RWPE2 (cell line): ENCODE measurements around the gene CHST4.
"Not testable (repeated sequence)": the region's sequence is repeated elsewhere in the genome, so short reads cannot be mapped to it uniquely, and the experiment has no call there.

Source experiments
- ATAC-seq: fragments of 200-7000 bp; cut with Tn5 transposase; 3 replicates; pipeline ENCODE4 v1.9.1; 2021; ENCODE audit warnings: low read depth
- DNase-seq: peaks from one replicate; pipeline ENCODE4 v3.0.0-alpha.2; 2020; ENCODE audit warnings: low spot score
- H3K27ac ChIP-seq: fragments of 450-650 bp; 2 replicates; pipeline ENCODE4 v1.5.1; 2017; ENCODE audit warnings: mild to moderate bottlenecking; ENCODE audit not compliant: poor library complexity, severe bottlenecking
- H3K27me3 ChIP-seq: fragments of 250-450 bp; sonication (Bioruptor Pico); 2 replicates; pipeline ENCODE4 v1.5.1; 2021; ENCODE audit warnings: mild to moderate bottlenecking, moderate library complexity; ENCODE audit not compliant: insufficient read depth, poor library complexity, severe bottlenecking
- H3K36me3 ChIP-seq: fragments of 250-450 bp; sonication (Bioruptor Pico); 2 replicates; pipeline ENCODE4 v1.5.1; 2020; ENCODE audit warnings: low read depth, mild to moderate bottlenecking, moderate library complexity
- H3K4me1 ChIP-seq: fragments of 250-450 bp; sonication (Bioruptor Pico); 2 replicates; pipeline ENCODE4 v1.5.1; 2021; ENCODE audit warnings: mild to moderate bottlenecking, moderate library complexity; ENCODE audit not compliant: insufficient read depth, poor library complexity, severe bottlenecking
- H3K4me3 ChIP-seq: fragments of 250-450 bp; sonication (Bioruptor Pico); 2 replicates; pipeline ENCODE4 v1.5.1; 2021; ENCODE audit warnings: mild to moderate bottlenecking, moderate library complexity; ENCODE audit not compliant: severe bottlenecking
- H3K9me3 ChIP-seq: fragments of 250-450 bp; sonication (Bioruptor Pico); 2 replicates; pipeline ENCODE4 v1.5.1; 2021; ENCODE audit warnings: mild to moderate bottlenecking, moderate library complexity; ENCODE audit not compliant: severe bottlenecking
- TF ChIP-seq, protein P1 (sequence below): fragments of 450-650 bp; IDR thresholded peaks from one replicate; pipeline ENCODE4 v1.5.1; 2017; ENCODE audit warnings: mild to moderate bottlenecking, moderate library complexity; ENCODE audit not compliant: poor library complexity, severe bottlenecking

The CHST4 gene

GRCh38 chr16:71559855-71560254 is 33.6 kb downstream of the CHST4 start:
- ATAC-seq (no peak), DNase-seq (no peak)
- TF ChIP-seq, protein P1, sequence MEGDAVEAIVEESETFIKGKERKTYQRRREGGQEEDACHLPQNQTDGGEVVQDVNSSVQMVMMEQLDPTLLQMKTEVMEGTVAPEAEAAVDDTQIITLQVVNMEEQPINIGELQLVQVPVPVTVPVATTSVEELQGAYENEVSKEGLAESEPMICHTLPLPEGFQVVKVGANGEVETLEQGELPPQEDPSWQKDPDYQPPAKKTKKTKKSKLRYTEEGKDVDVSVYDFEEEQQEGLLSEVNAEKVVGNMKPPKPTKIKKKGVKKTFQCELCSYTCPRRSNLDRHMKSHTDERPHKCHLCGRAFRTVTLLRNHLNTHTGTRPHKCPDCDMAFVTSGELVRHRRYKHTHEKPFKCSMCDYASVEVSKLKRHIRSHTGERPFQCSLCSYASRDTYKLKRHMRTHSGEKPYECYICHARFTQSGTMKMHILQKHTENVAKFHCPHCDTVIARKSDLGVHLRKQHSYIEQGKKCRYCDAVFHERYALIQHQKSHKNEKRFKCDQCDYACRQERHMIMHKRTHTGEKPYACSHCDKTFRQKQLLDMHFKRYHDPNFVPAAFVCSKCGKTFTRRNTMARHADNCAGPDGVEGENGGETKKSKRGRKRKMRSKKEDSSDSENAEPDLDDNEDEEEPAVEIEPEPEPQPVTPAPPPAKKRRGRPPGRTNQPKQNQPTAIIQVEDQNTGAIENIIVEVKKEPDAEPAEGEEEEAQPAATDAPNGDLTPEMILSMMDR, result no peak
- no peak overlapping the region for H3K4me3 ChIP-seq
- H3K27ac ChIP-seq, result no peak overlapping the region
- H3K27me3 ChIP-seq, result no peaks in the 10 kb centered on the region
- no peaks in the 10 kb centered on the region for H3K9me3 ChIP-seq
- H3K36me3 ChIP-seq, result no peaks in the 10 kb centered on the region
- H3K4me1 ChIP-seq, result no peaks in the 10 kb centered on the region

DNA sequence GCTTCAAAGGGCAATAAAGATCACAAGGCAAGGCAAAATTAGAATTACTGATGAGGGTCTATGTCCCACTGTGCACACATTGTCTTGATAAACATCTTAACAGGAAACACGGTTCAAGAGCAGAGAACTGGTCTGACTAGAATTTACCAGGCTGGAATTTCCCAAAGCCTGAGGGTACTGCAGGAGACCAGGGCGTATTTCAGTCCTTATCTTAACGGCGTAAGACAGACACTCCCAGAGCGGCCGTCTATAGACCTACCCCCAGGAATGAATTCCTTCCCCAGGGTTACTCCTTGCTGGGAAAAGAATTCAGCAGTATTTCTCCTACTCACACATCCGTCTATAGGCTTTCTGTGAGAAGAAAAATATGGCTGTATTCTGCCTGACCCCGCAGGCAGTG is 35.7 kb downstream of the CHST4 start:
- not testable (repeated sequence) for DNase-seq, H3K4me1 ChIP-seq, H3K9me3 ChIP-seq, H3K27ac ChIP-seq, H3K36me3 ChIP-seq, H3K27me3 ChIP-seq, H3K4me3 ChIP-seq, ATAC-seq

DNA sequence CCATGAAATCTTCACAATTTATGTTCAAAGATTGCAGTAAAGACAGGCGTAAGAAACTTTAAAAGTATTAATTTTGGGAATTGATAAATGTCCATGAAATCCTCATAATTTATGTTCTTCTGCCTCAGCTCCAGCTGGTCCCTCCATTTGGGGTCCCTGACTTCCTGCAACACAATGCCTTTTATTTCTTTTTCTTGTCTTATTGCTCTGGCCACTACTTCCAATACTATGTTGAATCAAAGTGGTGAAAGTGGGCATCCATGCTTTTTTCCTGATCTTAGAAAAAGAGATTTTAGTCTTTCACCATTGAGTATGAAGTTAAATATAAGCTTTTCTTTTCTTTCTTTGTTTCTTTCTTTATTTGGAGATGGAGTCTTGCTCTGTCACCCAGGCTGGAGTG is 36.3 kb downstream of the CHST4 start:
- ATAC-seq, result no peak
- H3K4me3 ChIP-seq, result no peak overlapping the region

GRCh38 chr16:71564335-71564967 is 38.2 kb downstream of the CHST4 start:
- Histone ChIP-seq H3K4me3 (peak overlapping the region; percentile 35), H3K27me3 (no peaks in the 10 kb centered on the region), H3K27ac (no peak overlapping the region), H3K4me1 (no peaks in the 10 kb centered on the region), H3K9me3 (no peaks in the 10 kb centered on the region), H3K36me3 (no peaks in the 10 kb centered on the region)
- DNase-seq (no peak), ATAC-seq (no peak; the same call in 1 of the 3 replicates)
- TF ChIP-seq, protein P1, result no peak

More for the DNA sequence above, 36.3 kb downstream of the CHST4 start:
- TF ChIP-seq, protein P1, result no peak
- DNase-seq, result no peak
- H3K36me3 ChIP-seq, result no peaks in the 10 kb centered on the region
- no peaks in the 10 kb centered on the region for H3K4me1 ChIP-seq
- no peak overlapping the region for H3K27ac ChIP-seq
- H3K9me3 ChIP-seq, result no peaks in the 10 kb centered on the region
- no peaks in the 10 kb centered on the region for H3K27me3 ChIP-seq

DNA sequence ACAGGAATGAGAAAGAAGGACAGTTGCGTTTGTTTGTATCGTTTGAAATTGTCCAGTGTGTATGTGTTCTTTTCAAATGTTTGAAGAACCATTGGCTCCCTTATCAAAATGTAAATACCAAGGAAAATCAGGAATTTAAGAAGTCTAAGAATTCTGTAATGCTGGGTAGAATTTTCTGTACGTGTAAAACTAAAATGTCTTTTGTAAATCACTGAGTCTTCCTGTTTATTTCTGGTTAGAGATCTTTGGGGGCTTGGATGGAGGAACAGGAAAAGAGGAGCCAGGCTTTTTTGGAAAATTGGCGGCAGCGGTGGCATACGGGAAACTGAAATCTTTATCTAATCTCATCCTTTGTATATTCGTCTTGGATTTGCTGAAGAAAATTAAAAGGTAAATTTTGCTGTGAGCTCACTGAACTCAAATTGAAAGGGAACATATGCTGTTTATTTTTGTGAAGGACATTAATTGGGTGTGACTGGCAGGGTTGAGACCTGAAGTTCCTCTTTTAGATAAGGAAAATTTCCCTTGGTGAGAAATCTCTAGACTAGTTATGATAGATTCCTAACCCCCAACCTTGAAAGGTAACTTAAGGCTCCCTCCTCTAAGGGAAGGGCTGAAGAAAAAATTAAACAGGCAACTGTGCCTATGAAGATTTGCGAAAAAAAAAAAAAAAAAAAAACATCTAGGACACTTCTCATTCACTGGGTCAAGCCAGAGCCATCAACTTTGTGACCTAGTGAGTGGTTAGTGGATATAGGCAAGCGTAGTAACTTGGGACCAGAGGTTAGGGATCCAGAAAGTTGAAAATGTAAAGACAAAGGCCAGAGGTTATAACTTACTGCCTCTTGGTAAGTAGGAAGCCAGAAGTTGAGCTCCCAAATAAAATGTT is 39.8 kb downstream of the CHST4 start:
- no peak overlapping the region for H3K4me3 ChIP-seq
- H3K27me3 ChIP-seq, result no peaks in the 10 kb centered on the region
- DNase-seq, result no peak
- H3K36me3 ChIP-seq, result no peaks in the 10 kb centered on the region
- H3K9me3 ChIP-seq, result no peaks in the 10 kb centered on the region
- peak overlapping the region; percentile 23 for H3K27ac ChIP-seq
- ATAC-seq, result no peak
- H3K4me1 ChIP-seq, result no peaks in the 10 kb centered on the region
- TF ChIP-seq, protein P1, result no peak
